K562 (cell line): Measurements from ENCODE around the gene CHST15. TPM values are rescaled to one million over a fixed set of nuclear protein-coding genes. Genes with fewer than 3 reads are reported as not detected.
A peak's percentile ranks its signal among the peaks of the same experiment; 100 is the strongest.

ENCODE experiments used
- BMI1 ChIP-seq: fragments of 150-350 bp; IDR thresholded peaks from 2 replicates; pipeline ENCODE4 v1.6.1; 2014; ENCODE audit warnings: low read length
- CCNT2 ChIP-seq: IDR thresholded peaks from 2 replicates; pipeline ENCODE4 v1.6.1; 2011; ENCODE audit warnings: borderline replicate concordance, low read depth, mild to moderate bottlenecking, moderate library complexity, mixed read lengths, low read length; ENCODE audit not compliant: insufficient read length; ENCODE audit errors: extremely low read depth
- IFI16 ChIP-seq: fragments of 250-450 bp; sonication (Bioruptor Pico); IDR thresholded peaks from 2 replicates; pipeline ENCODE4 v2.1.2; 2022; ENCODE audit warnings: mild to moderate bottlenecking, inconsistent platforms
- KDM5B ChIP-seq: fragments of 200-600 bp; sonication (generic); IDR thresholded peaks from 2 replicates; pipeline ENCODE4 v1.6.1; 2012; ENCODE audit warnings: low read depth, mild to moderate bottlenecking, moderate library complexity, low read length, control low read depth, inconsistent platforms; ENCODE audit not compliant: insufficient replicate concordance
- MITF ChIP-seq: IDR thresholded peaks from 2 replicates; pipeline ENCODE4 v1.6.1; 2014; ENCODE audit warnings: antibody characterized with exemption
- NFE2 ChIP-seq: IDR thresholded peaks from 2 replicates; pipeline ENCODE4 v1.6.1; 2014; ENCODE audit warnings: antibody characterized with exemption, low read depth
- PCBP1 ChIP-seq: fragments of 200-400 bp; formaldehyde crosslinking; IDR thresholded peaks from 2 replicates; pipeline ENCODE4 v1.6.1; 2018; ENCODE audit warnings: mild to moderate bottlenecking, low read depth, low read length; ENCODE audit not compliant: poor library complexity, severe bottlenecking
- PHF8 ChIP-seq: fragments of 200-600 bp; sonication (generic); IDR thresholded peaks from 2 replicates; pipeline ENCODE4 v1.6.1; 2012; ENCODE audit warnings: mixed run types, mild to moderate bottlenecking, inconsistent platforms, low read length, moderate library complexity, borderline replicate concordance
- REST ChIP-seq, 2 experiments: fragments of 450-650 bp; formaldehyde crosslinking in 1 of 2; IDR thresholded peaks; 2 replicates each; pipeline versions ENCODE4 v1.4.0 to v1.6.1; 2014 to 2020; ENCODE audit warnings: mild to moderate bottlenecking in 2 of 2, borderline replicate concordance in 1 of 2, low read depth in 1 of 2
- ZKSCAN8 ChIP-seq: fragments of 200-800 bp; sonication (Bioruptor generic); IDR thresholded peaks from 2 replicates; pipeline ENCODE4 v1.6.1; 2016; ENCODE audit warnings: missing genetic modification characterization, missing compliant biosample characterization
- ZNF3 ChIP-seq: fragments of 250-450 bp; sonication (Bioruptor Pico); IDR thresholded peaks from 2 replicates; pipeline ENCODE4 v1.5.0; 2021; ENCODE audit warnings: mild to moderate bottlenecking, moderate library complexity
- ZNF507 ChIP-seq: conservative IDR thresholded peaks from 2 replicates; pipeline ENCODE4 v1.6.1; 2017; ENCODE audit warnings: missing genetic modification characterization, missing compliant biosample characterization
- polyA plus RNA-seq, 8 experiments: library from polyadenylated mRNA; depleted of rRNA in 4 of 8; stranded (reverse) in 5 of 8; unstranded in 3 of 8; fragments of >200 nt; fragmentation: Nextera tagmentation in 2 of 8; fragmentation: Illumina TruSeq in 1 of 8; extraction: Ambion mirVana in 2 of 8; extraction: Trizol in 1 of 8; gene quantifications; 2 replicates each; pipeline versions ENCODE4 v1.2.1 to v1.2.3, GENCODE V29; 2011 to 2014; ENCODE audit warnings: inconsistent platforms in 1 of 8, missing spikeins in 1 of 8
- total RNA-seq, 7 experiments: library from RNA; depleted of rRNA in 6 of 7; stranded (reverse); fragments of >200 nt in 6 of 7; fragmentation: Illumina TruSeq in 2 of 7; extraction: Trizol in 2 of 7; gene quantifications; 2 replicates each; pipeline versions ENCODE4 v1.2.1 to v1.2.3, GENCODE V29; 2011 to 2021; ENCODE audit warnings: low replicate concordance in 1 of 7
- TF ChIP-seq, protein P1 (sequence below): fragments of 150-350 bp; IDR thresholded peaks from 2 replicates; pipeline ENCODE4 v1.6.1; 2014; ENCODE audit warnings: low read depth, mild to moderate bottlenecking, low read length, borderline replicate concordance

The CHST15 gene
- total and polyA plus RNA-seq, 9 of the 15 experiments (the other 6 are each of a cell fraction or from before 2014, with no cell fraction given), result 0.04 to 0.16 (median 0.08) TPM

GRCh38 chr10:124025660-124026588 is 67.5 kb downstream of the CHST15 start (continued):
- TF ChIP-seq REST (IDR thresholded peaks at IDR 0.05; ENCODE audit: borderline replicate concordance) (peak; percentile 29; the same call in 1 of the 2 replicates), REST (CRISPR knock-in tag; IDR thresholded peaks at IDR 0.05; ENCODE audit: low read depth) (no peak), KDM5B (no peak), PHF8 (no peak), NFE2 (no peak), ZKSCAN8 (CRISPR knock-in tag) (no peak), PCBP1 (no peak), ZNF3 (CRISPR knock-in tag) (no peak), BMI1 (no peak), MITF (no peak), ZNF507 (tag) (no peak), CCNT2 (no peak), IFI16 (CRISPR knock-in tag) (no peak)
- TF ChIP-seq, protein P1, sequence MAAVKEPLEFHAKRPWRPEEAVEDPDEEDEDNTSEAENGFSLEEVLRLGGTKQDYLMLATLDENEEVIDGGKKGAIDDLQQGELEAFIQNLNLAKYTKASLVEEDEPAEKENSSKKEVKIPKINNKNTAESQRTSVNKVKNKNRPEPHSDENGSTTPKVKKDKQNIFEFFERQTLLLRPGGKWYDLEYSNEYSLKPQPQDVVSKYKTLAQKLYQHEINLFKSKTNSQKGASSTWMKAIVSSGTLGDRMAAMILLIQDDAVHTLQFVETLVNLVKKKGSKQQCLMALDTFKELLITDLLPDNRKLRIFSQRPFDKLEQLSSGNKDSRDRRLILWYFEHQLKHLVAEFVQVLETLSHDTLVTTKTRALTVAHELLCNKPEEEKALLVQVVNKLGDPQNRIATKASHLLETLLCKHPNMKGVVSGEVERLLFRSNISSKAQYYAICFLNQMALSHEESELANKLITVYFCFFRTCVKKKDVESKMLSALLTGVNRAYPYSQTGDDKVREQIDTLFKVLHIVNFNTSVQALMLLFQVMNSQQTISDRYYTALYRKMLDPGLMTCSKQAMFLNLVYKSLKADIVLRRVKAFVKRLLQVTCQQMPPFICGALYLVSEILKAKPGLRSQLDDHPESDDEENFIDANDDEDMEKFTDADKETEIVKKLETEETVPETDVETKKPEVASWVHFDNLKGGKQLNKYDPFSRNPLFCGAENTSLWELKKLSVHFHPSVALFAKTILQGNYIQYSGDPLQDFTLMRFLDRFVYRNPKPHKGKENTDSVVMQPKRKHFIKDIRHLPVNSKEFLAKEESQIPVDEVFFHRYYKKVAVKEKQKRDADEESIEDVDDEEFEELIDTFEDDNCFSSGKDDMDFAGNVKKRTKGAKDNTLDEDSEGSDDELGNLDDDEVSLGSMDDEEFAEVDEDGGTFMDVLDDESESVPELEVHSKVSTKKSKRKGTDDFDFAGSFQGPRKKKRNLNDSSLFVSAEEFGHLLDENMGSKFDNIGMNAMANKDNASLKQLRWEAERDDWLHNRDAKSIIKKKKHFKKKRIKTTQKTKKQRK, result no peak
